Fibroblast of pulmonary artery (primary cell): Measurements from ENCODE around the gene FGD5.

Source experiments
- DNase-seq: peaks from one replicate; pipeline ENCODE4 v3.0.0-alpha.2; 2010; ENCODE audit warnings: low read depth
- H3K4me3 ChIP-seq: replicated peaks from 2 replicates; pipeline ENCODE4 v1.5.1; 2011; ENCODE audit warnings: low read depth, mild to moderate bottlenecking, control low read depth, low read length, moderate library complexity
- TF ChIP-seq, protein P1 (sequence below): IDR thresholded peaks from 2 replicates; pipeline ENCODE4 v1.5.1; 2011; ENCODE audit warnings: mild to moderate bottlenecking, control low read depth, low read length, inconsistent platforms; ENCODE audit errors: missing control alignments

Gene FGD5

DNA sequence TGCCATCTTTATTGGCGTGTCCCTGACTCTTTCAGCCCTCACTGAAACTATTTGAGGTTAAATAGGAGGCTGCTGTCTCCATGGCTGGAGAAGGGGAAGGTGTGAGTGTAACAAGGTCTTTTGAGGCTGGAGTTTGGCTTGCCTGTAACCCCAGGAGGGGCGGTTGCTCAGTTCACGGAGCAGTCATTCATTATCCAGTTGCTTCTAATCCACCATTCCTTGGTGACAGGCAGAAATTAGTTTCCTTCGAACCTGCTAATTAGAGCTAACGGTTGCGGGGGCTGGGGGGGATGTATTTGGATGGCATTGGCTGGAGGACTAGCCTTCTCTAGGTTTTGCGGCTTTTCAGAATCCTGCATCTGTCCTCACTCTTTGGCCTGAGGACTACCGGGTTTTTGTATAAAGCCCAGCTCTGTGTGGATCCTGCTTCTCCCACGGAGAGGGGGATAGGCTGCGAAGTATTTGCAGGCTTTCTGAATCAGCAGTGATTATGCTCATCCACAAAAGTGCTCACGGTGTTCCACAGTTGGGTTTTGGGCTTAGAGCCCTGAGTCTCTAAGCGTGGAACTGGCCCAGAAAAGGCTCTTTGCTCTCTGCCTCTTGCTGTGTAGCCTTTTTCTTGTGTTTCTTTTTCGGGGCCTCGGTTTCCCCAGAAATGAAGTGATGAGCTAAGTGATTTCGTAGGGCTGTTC lies 18.6 kb downstream of the FGD5 start:
- H3K4me3 ChIP-seq, result no peak overlapping the region
- no peak for DNase-seq
- TF ChIP-seq, protein P1, sequence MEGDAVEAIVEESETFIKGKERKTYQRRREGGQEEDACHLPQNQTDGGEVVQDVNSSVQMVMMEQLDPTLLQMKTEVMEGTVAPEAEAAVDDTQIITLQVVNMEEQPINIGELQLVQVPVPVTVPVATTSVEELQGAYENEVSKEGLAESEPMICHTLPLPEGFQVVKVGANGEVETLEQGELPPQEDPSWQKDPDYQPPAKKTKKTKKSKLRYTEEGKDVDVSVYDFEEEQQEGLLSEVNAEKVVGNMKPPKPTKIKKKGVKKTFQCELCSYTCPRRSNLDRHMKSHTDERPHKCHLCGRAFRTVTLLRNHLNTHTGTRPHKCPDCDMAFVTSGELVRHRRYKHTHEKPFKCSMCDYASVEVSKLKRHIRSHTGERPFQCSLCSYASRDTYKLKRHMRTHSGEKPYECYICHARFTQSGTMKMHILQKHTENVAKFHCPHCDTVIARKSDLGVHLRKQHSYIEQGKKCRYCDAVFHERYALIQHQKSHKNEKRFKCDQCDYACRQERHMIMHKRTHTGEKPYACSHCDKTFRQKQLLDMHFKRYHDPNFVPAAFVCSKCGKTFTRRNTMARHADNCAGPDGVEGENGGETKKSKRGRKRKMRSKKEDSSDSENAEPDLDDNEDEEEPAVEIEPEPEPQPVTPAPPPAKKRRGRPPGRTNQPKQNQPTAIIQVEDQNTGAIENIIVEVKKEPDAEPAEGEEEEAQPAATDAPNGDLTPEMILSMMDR, result no peak

DNA sequence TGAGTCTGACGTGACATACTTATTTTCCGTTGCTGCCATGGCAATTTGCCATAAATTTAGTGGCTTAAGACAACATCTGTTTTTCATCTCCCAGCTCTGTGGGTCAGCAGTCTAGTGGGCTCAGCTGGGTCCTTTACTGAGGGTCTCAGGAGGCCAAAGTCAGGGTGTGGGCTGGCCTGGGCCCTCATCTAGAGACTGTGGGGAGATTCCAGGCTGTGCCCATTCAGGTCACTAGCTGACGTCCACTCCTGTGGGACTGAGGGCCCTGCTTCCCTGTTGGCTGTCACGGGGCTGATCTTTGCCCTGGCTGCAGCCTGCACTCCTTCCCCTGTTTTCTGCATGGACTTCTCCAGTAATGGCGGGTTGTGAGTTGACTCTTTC lies 19.1 kb downstream of the FGD5 start:
- TF ChIP-seq, protein P1, result no peak
- no peak overlapping the region for H3K4me3 ChIP-seq
- peak; percentile 11 for DNase-seq

DNA sequence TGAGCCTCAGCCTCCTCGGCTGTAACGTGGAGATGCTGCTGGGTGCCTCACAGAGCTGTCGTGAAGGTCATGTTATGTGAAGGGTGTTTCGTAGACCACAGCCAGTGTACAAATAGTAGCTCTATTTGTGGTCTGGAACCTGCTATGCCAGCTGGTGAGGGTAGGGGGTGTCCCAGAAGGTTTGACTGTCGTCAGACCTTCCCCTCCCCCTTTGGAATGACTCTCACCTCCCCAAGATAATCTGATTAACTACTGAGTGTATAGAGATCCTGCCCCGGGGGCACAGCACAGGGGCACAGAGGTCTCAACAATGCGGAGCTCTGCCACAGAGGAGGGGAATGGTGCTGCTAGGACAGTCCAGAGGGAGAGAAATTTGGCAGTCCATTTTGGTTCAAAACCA lies 20.5 kb downstream of the FGD5 start:
- DNase-seq, result no peak

DNA sequence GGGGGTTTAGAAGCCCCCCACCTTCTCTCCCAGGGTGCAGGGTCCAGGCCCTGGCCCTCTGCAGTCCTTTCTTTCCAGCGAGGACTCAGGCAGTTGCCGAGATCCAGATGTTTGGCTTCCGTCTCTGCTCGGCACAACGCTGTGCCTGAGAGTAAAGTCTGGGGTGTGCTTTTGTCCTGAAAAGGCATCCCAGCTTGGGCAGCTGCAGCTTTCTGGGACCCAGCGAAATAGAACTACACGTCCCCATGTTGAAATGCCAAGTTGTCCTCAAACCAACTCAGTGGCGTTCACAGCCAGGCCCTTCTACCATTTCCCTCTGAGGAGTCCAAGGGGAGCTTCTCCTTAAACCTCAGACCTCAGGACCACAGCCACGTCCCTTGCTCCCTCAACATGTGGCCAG lies 23.1 kb downstream of the FGD5 start:
- no peak overlapping the region for H3K4me3 ChIP-seq
- DNase-seq, result no peak
- TF ChIP-seq, protein P1, result no peak

More for the DNA sequence above, 20.5 kb downstream of the FGD5 start:
- TF ChIP-seq, protein P1, result no peak
- H3K4me3 ChIP-seq, result no peak overlapping the region

DNA sequence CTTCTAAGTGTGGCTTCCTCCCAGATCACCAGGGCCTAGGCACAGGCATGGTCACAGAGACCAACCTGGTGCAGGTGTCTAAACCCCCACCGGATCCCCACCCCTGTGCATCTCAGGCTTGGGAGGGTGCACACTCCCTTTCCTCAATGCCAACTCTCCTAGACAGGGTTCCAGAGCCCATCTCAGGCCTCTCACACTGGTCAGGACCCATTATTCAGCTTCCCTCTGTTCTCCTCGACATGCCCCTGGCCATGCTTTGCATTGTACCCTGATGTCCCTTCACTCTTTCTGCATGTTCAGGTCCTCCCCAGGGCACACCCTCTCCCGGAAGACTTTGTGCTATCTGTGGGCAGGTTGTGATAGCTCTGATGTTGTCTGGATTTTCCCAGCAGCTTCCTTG lies 23.5 kb downstream of the FGD5 start:
- TF ChIP-seq, protein P1, result no peak
- H3K4me3 ChIP-seq, result no peak overlapping the region
- no peak for DNase-seq

DNA sequence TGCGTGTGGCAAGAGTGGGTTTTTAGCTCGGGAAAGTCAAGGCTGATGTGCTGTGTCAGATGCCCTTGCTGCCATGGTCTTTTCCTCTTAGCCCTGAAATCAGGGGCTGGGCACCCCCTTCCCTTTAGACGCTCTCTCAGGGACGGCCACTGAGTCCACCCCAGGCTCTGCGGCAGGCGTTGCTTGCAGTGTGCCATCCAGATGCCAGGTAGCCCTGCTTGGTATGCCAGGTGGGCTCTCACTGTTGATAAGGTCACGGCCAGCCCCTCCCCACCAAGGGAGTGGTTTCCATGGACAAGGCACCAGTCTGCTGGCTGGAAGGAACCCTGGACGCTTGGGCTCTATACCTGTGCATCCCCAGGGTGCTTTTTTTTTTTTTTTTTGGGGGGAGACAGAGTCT lies 24.6 kb downstream of the FGD5 start:
- H3K4me3 ChIP-seq, result no peak overlapping the region
- DNase-seq, result no peak
- TF ChIP-seq, protein P1, result no peak
